Chondrocyte (in vitro differentiated cells): ENCODE measurements around the gene GPATCH8. TPM values are rescaled to one million over a fixed set of nuclear protein-coding genes. Genes with fewer than 3 reads are reported as not detected.

ENCODE experiments used
- DNase-seq: peaks from one replicate; pipeline ENCODE4 v3.0.0; 2021; ENCODE audit warnings: mixed read lengths, low spot score
- H3K27ac Mint-ChIP-seq: one replicate; pipeline ENCODE4 v1.8.0; 2021; ENCODE audit warnings: mild to moderate bottlenecking, moderate library complexity, mixed read lengths; ENCODE audit not compliant: unreplicated experiment
- H3K27me3 Mint-ChIP-seq: 2 replicates; pipeline ENCODE4 v1.8.0; 2021; ENCODE audit warnings: low read depth, mixed read lengths
- H3K36me3 Mint-ChIP-seq: 2 replicates; pipeline ENCODE4 v1.8.0; 2021; ENCODE audit warnings: low read depth, mixed read lengths
- H3K4me1 Mint-ChIP-seq: 2 replicates; pipeline ENCODE4 v1.8.0; 2021; ENCODE audit warnings: low read depth, mild to moderate bottlenecking, mixed read lengths
- H3K4me3 Mint-ChIP-seq: one replicate; pipeline ENCODE4 v1.8.0; 2021; ENCODE audit warnings: mild to moderate bottlenecking, moderate library complexity, mixed read lengths; ENCODE audit not compliant: unreplicated experiment
- H3K9me3 Mint-ChIP-seq: 2 replicates; pipeline ENCODE4 v1.8.0; 2021; ENCODE audit warnings: low read depth, mixed read lengths
- CTCF ChIP-seq: fragments of 200-600 bp; sonication (generic); IDR thresholded peaks from 2 replicates; pipeline ENCODE4 v1.5.0; 2021; ENCODE audit warnings: antibody characterized with exemption, mild to moderate bottlenecking, moderate library complexity
- total RNA-seq: library from RNA; stranded (reverse); gene quantifications from 3 replicates; pipeline ENCODE4 v1.2.1, GENCODE V29; 2021

The GPATCH8 gene
- total RNA-seq, 1 donor from 2014 or later, result 31.1 TPM

GRCh38 chr17:44533533-44534246 lies 30.5 kb upstream of the GPATCH8 start:
- peaks cover 34% of the 10 kb centered on the region for H3K4me1 Mint-ChIP-seq
- TF ChIP-seq CTCF, result peak; percentile 99
- H3K9me3 Mint-ChIP-seq, result no peaks in the 10 kb centered on the region
- H3K27ac Mint-ChIP-seq, result peak overlapping the region; percentile 89
- H3K27me3 Mint-ChIP-seq, result no peaks in the 10 kb centered on the region
- H3K4me3 Mint-ChIP-seq, result peak overlapping the region; percentile 33
- no peaks in the 10 kb centered on the region for H3K36me3 Mint-ChIP-seq
- peak; percentile 94 for DNase-seq

GRCh38 chr17:44530896-44531418 lies 27.8 kb upstream of the GPATCH8 start:
- Mint-ChIP-seq H3K4me3 (no peak overlapping the region), H3K36me3 (no peaks in the 10 kb centered on the region), H3K4me1 (peaks cover 21% of the 10 kb centered on the region), H3K27me3 (no peaks in the 10 kb centered on the region), H3K27ac (no peak overlapping the region), H3K9me3 (no peaks in the 10 kb centered on the region)
- DNase-seq, result no peak
- no peak for TF ChIP-seq CTCF

- TF ChIP-seq CTCF, result no peak
- Mint-ChIP-seq H3K27me3 (no peaks in the 10 kb centered on the region), H3K36me3 (no peaks in the 10 kb centered on the region), H3K4me3 (no peak overlapping the region), H3K9me3 (no peaks in the 10 kb centered on the region), H3K4me1 (peaks cover 13% of the 10 kb centered on the region), H3K27ac (no peak overlapping the region)
- DNase-seq, result no peak
Observed at GRCh38 chr17:44529864-44530263, 26.7 kb upstream of the GPATCH8 start.

- Mint-ChIP-seq H3K4me1 (no peaks in the 10 kb centered on the region), H3K9me3 (no peaks in the 10 kb centered on the region), H3K36me3 (no peaks in the 10 kb centered on the region), H3K27ac (no peak overlapping the region), H3K27me3 (no peaks in the 10 kb centered on the region), H3K4me3 (no peak overlapping the region)
- no peak for TF ChIP-seq CTCF
- DNase-seq, result no peak
Observed at GRCh38 chr17:44527954-44528353, 24.7 kb upstream of the GPATCH8 start.

- no peak for TF ChIP-seq CTCF
- H3K36me3 Mint-ChIP-seq, result no peaks in the 10 kb centered on the region
- H3K4me1 Mint-ChIP-seq, result no peaks in the 10 kb centered on the region
- DNase-seq, result no peak
- H3K27me3 Mint-ChIP-seq, result no peaks in the 10 kb centered on the region
- no peak overlapping the region for H3K27ac Mint-ChIP-seq
- H3K4me3 Mint-ChIP-seq, result no peak overlapping the region
- no peaks in the 10 kb centered on the region for H3K9me3 Mint-ChIP-seq
Observed at GRCh38 chr17:44527102-44527501, 23.9 kb upstream of the GPATCH8 start.
